ENCODE measurements around the gene EI24.

Gene EI24

DNA sequence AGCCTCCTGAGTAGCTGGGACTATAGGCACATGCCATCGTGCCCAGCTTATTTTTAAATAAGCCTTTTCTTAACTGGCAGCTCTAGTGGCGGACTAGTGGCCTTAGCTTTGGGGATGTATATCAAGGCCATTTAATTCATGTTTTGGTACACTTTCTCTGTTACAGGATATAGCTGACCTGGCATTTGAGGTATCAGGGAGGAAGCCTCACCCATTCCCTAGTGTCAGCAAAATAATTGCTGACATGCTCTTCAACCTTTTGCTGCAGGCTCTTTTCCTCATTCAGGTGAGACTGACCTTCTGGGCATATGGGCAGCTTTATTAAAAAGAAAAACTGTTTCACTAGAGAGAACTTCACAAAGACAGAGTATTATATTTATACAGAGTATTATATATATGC lies 9.5 kb downstream of the EI24 start:
- no peak for DNase-seq (ENCODE audit: low read depth in 2 of 2)

DNA sequence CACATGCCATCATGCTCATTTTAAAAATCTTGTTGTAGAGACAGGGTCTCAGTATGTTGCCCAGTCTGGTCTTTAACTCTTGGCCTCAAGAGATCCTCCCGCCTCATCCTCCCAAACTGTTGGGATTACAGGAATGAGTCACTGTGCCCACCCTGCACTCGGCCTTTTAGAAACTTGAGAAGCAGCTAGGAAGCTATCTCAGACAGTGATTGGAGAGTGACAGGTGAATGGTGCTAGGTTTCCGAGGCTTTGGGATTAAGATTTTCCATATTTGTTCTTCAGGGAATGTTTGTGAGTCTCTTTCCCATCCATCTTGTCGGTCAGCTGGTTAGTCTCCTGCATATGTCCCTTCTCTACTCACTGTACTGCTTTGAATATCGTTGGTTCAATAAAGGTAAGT lies 10.5 kb downstream of the EI24 start:
- no peak for DNase-seq (ENCODE audit: low read depth in 2 of 2)

- no peak for DNase-seq (ENCODE audit: low read depth in 2 of 2)
These were observed 14.2 kb downstream of the EI24 start for GRCh38 chr11:125583496-125583895.

GRCh38 chr11:125585487-125585886 lies 16.2 kb downstream of the EI24 start:
- DNase-seq (ENCODE audit: low read depth in 2 of 2) = no peak

GRCh38 chr11:125586623-125587022 lies 17.3 kb downstream of the EI24 start:
- DNase-seq (ENCODE audit: low read depth in 2 of 2) = no peak

GRCh38 chr11:125587480-125587879 lies 18.2 kb downstream of the EI24 start:
- no peak for DNase-seq (ENCODE audit: low read depth in 2 of 2)

- no peak for DNase-seq (ENCODE audit: low read depth in 2 of 2)
These were observed 19.2 kb downstream of the EI24 start for GRCh38 chr11:125588505-125588904.

- DNase-seq (ENCODE audit: low read depth in 2 of 2) = peak; percentile 7 to 21
These were observed 22.5 kb downstream of the EI24 start for GRCh38 chr11:125591649-125592304.

- DNase-seq (ENCODE audit: low read depth in 2 of 2) = peak; percentile 92 to 98
These were observed 23.2 kb downstream of the EI24 start, which contains the start of gene STT3A for GRCh38 chr11:125592305-125593113. Gene STT3A, plus strand, starts transcription at chr11:125592852. Its CDS starts 3,064 bp downstream, at chr11:125595916.

DNA sequence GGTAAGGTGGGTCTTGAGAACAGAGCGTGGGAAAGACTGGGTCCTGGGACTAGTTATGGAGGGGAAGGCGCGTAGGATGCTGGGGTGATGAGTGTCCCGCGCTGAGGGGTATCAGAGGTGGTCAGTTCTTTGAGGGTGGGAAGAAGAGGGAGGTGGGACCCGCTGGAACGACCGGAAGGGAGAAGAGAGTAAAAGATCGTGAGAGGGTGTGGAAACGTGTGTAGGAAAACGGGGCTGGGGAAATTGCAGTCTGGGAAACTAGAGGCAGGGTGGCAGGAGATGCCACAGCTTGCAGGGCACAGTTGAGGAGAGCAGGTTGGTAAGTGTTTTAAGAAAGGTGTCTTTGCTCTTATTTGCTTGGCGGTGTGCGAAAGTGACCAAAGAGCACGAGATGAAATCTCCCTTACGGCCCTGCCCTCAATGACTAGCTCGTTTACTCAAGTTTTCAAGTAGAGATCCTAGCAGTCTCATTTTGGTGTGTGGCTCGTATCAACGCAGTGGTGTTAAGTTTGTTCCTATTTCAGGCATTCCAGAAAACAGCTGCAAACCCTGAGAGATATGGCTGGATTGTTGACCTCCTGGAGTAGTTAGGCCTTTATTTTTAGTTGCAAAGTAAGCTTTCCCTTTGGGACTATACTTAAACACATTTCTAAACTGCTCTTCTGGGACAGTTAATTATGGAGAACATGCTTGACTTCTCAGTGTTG lies 24.0 kb downstream of the EI24 start:
- DNase-seq (ENCODE audit: low read depth in 2 of 2) = no peak

DNA sequence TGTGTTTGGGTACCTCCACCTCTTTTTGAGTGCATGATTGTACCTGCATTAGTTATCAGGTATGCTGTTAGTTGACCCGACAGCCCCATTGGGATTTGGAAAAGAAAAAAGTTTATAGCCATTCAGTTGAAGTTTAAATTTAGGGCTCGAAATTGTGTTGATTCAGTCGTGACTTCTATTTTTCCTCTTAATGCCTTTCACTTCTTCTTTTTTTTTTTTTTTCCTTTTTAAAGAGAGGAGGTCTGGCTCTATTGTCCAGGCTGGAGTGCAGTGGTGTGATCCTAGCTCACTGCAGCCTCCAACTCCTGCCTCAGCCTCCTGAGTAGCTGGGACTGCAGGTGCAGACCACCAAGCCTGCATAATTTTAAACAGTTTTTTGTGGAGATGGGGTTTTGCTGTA lies 25.7 kb downstream of the EI24 start:
- no peak for DNase-seq (ENCODE audit: low read depth in 2 of 2)

GRCh38 chr11:125600663-125601062 lies 31.4 kb downstream of the EI24 start:
- DNase-seq (ENCODE audit: low read depth in 2 of 2) = no peak

GRCh38 chr11:125603207-125603606 lies 33.9 kb downstream of the EI24 start:
- no peak for DNase-seq (ENCODE audit: low read depth in 2 of 2)

DNA sequence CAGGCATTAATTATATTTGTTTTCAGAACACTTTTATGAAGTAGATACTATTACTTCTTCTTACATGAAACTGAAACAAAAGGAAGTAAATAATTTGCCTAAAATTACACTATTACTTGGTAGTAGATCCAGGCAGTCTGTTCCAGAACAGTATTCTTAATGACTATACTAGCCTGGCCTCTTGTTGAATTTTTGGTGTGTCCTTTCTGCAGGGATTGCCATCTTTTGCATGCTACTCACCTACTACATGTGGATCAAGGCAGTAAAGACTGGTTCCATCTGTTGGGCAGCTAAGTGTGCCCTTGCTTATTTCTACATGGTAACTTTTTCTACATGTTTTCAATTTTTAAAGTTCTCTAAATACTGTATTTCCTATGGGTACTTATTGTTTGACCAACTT lies 36.1 kb downstream of the EI24 start:
- no peak for DNase-seq (ENCODE audit: low read depth in 2 of 2)

- no peak for DNase-seq (ENCODE audit: low read depth in 2 of 2)
These were observed 40.3 kb downstream of the EI24 start for GRCh38 chr11:125609545-125609944.

DNA sequence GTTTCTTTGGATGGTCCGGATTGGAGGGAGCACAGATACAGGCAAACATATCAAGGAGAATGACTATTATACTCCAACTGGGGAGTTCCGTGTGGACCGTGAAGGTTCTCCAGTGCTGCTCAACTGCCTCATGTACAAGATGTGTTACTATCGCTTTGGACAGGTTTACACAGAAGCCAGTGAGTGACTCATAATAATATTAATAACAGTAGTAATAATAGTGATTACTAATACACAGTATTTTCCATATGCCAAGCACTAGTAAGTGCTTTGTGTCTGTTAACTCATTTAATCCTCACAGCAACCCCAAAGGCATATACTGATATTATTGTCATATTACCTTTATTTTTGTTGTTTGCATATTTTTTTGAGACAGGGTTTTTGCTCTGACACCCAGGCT lies 49.1 kb downstream of the EI24 start:
- DNase-seq (ENCODE audit: low read depth in 2 of 2) = no peak

DNA sequence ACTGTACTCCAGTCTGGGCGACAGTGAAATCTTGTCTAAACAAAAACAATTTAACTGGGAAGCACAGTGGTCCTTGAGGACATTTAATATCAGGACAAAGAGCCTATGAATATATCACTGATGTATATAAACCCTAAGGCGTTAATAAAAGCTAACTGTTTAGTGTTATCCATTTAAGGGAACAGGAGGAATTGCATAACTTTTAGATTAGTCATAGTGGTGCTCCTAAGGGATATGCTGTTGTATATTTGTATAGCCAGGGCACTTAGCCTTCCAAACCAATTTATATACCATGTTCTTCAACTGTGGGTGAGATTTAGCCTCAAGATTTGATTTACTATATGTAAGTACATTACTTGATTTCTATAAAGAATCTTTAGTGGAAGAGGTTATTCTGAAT lies 52.7 kb downstream of the EI24 start:
- no peak for DNase-seq (ENCODE audit: low read depth in 2 of 2)

- no peak for DNase-seq (ENCODE audit: low read depth in 2 of 2)
These were observed 53.8 kb downstream of the EI24 start for GRCh38 chr11:125623064-125623463.

DNA sequence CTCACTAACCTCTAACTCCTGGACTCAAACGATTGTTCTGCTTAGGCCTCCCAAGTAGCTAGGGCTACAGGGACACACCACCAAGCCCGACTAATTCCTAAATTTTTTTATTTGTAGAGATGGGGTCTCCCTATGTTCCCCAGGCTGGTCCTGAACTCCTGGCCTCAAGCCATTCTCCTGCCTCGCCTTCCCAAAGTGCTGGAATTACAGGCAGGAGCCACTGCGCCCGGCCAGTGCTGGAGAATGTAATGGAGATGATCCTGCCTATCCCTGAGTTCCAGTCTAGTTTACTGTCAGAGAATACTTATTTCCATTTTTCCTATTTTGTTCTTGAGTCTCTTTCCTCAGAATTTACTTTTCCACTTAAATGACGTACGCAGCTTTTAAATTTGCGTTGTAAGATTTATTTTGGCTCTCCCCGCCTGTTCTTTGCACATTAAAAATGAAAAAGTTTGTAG lies 55.5 kb downstream of the EI24 start, which contains the start of gene CHEK1:
Gene CHEK1, plus strand, starts transcription at position 408 of the 458 bp plus-strand sequence. CDS start 1,606 bp downstream, outside the sequence.
- DNase-seq (ENCODE audit: low read depth in 2 of 2) = no peak

GRCh38 chr11:125625225-125625629 lies 56.0 kb downstream of the EI24 start:
- no peak for DNase-seq (ENCODE audit: low read depth in 2 of 2)

- peak; percentile 70 to 76 for DNase-seq (ENCODE audit: low read depth in 2 of 2)
These were observed 56.5 kb downstream of the EI24 start for GRCh38 chr11:125625630-125626287.
